Caki2 (cell line): ENCODE data around the gene CEP20. TPM values are rescaled to one million over a fixed set of nuclear protein-coding genes. Genes with fewer than 3 reads are reported as not detected.
"Not testable (repeated sequence)": the region's sequence is repeated elsewhere in the genome, so short reads cannot be mapped to it uniquely, and the experiment has no call there.

Source experiments
- DNase-seq: peaks from one replicate; pipeline ENCODE4 v3.0.0-alpha.2; 2015; ENCODE audit warnings: low read depth
- in situ Hi-C: cut with HindIII; loops from 2 replicates; pipeline ENCODE4 v1.10.0; 2016; ENCODE audit warnings: low sequenced_read_pairs, low pct_unique_long_range_greater_than_20kb, mixed read lengths
- total RNA-seq: library from RNA; depleted of rRNA; stranded (reverse); fragments of >200 nt; shearing (Covaris generic); gene quantifications from 2 replicates; pipeline ENCODE4 v1.2.3, GENCODE V29; 2014; ENCODE audit warnings: low replicate concordance

The CEP20 gene
- total RNA-seq, 1 experiment from 2014 or later, result 130 TPM

DNA sequence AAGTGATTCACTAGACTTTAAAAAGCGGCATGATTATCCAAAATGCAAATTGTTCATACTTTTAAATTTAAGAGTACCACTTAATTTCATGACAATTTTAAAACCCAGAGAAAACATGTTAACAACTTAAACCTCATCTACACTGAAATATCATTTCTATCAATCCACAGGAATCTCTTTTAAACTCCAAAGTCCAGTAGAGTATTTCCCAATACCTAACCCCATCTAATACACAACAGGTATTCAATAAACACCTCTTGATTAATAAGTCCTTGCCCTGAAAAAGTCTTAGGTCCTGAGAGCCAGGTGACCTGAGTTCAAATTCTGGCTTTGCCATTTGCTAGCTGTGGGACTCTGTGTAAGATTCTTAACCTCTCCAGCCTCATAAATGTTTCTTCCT, 14.7 kb downstream of the CEP20 start:
- in situ Hi-C loops, result no loop called here
- no peak for DNase-seq

DNA sequence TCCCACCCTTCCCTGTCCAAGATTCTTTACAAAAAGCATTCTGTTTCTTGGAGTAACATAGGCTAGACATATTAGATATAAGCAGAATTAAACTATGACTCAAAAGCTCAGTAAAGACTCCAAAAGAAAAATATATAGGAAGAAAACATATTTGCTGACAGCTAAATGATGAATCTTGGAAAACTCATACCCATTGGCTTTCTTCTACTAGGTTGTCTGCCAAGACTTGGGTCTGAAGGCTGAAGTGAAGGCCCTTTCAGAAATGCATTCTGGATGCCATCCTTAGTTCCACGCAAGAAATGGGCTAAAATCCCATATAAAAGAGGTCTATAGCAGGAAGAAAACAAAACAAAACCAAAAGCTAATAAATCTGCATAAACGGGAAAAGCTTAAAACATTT, 15.1 kb downstream of the CEP20 start:
- DNase-seq, result no peak
- in situ Hi-C loops, result no loop called here

DNA sequence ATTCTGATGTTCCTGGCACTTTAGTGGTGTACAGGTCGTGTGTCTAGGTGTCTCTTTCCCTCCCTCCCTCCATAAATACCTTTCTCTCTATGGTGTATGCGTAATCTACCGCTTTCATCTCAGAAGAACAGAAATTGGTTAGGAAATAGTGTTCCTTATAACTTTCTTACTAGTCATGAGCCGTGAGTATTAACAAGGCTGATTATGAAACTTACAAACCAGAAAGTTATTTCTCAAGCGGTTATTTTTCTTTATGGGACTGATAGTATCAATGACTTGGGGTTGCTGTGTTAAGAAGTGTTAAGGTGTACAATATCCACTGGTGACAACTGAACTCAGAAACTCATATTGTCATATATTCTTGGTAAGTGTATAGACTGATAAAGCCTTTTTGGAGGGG, 18.4 kb downstream of the CEP20 start:
- in situ Hi-C loops, result no loop called here
- DNase-seq, result no peak

DNA sequence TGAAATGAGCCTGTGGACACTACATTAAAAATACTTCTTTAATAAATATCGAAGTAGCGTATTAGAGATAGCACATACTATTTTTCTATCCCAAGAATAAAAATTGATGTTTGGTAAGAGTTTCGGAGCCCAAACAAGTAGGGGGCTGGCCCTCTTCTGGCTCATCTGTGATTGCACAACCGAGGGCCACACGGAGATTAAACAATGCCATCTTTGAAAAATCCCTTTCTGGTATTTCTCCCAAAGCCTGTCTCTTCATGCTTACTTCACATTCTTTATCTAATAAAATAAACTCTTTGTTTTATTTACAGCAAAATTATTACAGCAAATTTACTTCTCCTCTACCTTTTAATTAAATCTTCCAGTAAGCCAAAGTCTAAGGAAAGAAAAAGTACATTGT, 22.0 kb downstream of the CEP20 start:
- in situ Hi-C loops, result loop anchor here (5.0 kb wide), 1 partner anchor 256 kb away; no protein-coding TSS in a partner anchor
- no peak for DNase-seq

DNA sequence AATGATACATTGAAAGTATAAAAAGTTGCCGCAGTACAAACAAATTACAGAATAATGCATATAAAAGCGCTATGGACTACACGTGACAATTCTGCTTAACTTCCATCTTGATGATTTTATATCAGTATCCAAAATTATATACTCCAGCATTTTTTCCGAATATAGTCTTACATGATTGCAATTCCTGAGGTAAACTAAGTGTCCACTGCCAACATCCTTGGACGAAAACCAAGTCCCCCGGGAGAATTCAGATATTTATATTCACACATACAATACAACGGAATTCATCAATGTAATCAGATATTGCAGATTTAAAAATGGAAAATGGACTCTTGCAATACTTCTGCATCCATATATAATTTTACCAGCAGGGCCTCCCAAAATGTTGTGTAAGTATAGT, 22.7 kb downstream of the CEP20 start:
- DNase-seq, result no peak
- in situ Hi-C loops, result loop anchor here (5.0 kb wide), 1 partner anchor 257 kb away; no protein-coding TSS in a partner anchor

DNA sequence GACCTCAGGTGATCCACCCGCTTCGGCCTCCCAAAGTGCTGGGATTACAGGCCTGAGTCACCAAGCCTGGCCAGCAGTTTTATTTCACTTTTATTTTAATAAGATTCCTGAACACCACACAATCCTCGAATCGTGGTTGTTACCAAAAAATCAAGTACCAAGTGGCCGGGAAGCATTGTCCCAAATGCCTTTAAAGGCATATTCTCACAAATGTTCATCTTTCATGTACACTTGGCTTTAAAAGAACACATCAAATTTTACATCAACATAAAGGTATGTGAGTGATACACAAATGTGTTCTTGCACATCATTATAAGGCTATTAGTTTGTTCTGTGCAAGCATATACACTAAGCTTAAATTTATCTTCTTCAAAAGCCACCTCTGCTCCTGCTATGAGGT, 23.5 kb downstream of the CEP20 start:
- no peak for DNase-seq
- in situ Hi-C loops, result loop anchor here (5.0 kb wide), 1 partner anchor 257 kb away; no protein-coding TSS in a partner anchor

DNA sequence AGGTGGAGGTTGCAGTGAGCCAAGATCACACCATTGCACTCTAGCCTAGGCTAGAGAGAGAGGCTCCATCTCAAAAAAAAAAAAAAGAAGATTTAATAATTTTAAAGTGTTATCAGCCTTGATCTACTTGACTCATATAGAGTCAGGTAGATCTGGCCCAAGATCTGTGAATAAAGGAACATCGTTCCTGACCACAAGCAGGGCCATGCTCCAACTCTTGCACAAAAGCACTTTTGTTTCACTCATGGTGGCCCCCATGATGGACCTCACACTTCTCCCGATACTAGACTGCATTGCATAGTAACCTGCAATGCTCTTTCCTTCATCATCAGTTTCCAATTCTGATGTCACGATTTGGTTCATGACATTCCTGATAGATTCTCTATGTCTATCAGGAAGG, 26.4 kb downstream of the CEP20 start:
- DNase-seq, result no peak
- in situ Hi-C loops, result no loop called here

DNA sequence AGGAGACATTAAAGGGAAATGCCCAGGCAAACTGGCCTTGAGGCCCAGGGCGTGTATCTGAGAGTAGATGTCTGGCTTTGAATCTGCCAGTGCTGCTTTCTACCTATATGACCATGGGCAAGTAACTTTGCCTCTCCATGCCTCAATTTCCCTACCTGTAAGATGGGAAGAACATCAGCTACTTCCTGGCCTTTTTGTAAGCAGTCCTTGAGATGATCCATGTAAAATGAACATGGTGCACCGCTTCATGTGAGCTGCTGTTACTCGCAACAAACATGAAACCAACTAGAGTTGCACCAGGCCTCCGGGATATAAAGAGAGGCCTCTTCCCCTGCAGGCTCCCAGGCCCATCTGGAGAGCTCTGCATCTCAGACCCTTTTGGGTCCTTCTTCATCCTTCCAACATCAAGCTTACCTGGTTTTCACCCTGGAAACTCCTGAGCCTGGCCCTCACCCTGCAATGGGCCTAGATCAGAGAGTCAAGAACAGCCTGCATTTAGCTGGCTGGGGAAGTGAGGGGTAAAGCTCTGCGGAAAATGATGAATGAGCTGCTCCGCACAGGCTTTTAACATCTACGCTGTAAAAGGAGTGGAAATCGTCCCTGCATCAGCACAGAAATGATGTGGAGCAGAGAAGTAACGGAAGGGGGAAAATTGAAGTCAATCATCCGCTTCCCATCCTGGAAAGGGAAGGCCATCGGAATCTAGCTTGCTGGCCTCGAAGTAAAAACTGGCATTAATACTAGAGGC, 29.3 kb downstream of the CEP20 start:
- DNase-seq, result no peak
- in situ Hi-C loops, result no loop called here

DNA sequence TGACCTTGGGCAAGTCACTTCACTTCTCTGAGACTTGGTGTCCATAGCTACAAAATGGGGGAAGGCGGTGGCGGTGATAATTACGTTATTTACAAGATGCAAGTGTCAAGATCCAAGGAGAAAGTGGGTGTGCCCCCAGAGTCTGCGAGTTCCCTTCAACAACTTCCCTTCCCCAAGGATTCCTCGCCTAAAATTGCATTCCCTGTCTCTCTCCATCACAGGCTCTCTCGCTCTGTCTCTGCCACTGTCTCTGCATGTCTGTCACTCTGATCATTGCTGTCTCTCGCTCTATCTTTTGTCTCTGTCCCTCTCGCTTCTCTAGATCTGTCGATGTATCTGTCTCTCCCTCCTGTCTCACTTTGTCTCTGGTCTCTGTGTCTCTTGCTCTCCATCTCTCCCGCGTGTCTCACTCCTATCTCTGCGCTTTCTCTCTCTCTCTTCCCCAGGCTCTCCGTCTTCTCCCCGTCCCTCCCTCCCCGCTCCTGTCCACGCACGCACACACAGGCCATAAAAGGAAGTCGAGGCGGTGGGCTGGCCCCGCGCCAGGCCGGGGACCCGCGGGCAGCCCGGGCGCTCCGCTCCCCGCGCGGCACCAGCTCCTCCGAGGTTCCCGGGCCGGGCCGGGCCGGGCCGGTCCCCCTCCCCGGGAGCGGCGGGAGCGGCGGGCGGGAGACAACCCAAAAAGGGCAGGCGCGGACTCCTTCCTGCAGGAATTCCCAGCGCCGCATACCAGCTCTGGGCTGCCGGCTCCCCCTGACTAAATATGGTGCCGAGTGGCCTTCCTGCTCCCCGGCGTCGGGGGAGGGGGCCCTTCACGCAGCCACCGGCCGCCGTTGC, 30.5 kb downstream of the CEP20 start:
- DNase-seq, result no peak
- in situ Hi-C loops, result no loop called here

DNA sequence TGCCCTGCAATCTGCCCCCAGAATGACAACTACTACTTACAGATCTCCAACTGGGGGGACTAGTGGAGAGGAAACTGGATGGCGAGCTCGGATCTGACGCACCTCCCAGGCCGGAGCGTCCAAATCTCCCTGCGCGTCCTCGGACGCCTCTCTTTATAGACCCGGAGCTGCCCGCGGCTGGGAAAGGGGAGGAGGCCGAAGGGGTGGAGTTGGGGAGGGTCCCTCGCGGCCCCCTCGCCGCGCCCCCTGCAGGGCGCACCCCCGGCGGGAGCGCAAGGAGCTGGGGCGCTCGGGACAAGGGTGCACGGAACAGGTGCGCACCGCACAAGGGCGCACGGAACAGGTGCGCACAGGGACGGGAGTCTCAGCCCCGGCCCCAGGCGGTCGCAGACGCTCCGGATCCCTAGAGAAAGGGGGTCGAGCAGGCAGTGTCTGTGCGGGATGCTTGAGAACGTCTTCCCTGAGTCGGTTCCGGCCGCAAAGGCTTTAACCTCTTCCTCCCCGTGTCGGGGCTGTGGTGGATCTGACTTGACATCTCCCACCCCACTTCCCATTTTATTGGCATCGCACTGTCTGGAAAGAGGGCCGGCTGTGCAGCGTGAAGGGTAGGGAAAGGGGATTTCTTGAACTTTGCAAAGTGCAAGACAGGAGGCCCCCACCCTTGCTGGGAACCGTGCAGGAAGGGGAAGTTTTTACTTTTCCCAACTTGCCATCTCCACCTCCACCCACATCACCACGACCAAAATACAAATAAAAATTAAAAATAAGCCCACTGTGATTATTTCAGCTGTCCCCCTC, 31.3 kb downstream of the CEP20 start, which contains the start of gene MYH11:
MYH11 (minus strand) TSS at position 128 of the 798 bp plus-strand sequence. CDS start 18,776 bp downstream, outside the sequence.
- DNase-seq, result no peak
- in situ Hi-C loops, result no loop called here

DNA sequence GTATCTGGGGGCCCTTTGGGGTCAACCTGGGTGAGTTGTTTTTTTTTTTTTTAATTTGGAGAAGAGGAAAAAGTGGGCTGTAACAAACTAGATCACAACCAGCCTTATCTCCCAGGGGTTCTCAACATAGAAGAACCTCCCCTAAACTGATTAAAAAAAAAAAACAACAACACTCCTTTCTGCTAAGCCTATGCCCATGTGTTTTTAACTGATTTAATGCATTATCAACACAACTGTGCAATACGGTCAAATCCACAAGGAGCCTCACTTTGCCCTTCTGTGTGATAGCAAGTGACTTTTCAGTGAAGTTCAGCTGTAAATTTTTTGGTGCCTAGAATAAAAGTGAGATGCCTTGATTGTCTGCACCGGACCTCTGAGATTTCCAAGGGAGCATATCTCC, 32.2 kb downstream of the CEP20 start:
- in situ Hi-C loops, result no loop called here
- no peak for DNase-seq

DNA sequence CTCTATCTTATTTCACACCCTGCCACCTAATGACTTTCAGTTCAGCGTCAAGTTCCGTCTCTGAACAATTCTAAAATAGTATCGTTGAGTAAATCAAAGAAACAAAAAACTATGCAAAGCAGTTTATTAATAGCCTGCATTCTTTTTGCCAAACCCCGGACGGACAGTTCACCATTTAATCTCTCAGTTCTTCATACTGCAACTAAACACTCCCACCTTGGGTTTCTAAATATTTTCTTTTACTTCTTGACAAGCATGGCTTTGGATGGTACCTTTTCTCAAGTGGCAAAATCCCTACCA, 32.7 kb downstream of the CEP20 start:
- no peak for DNase-seq
- in situ Hi-C loops, result no loop called here

DNA sequence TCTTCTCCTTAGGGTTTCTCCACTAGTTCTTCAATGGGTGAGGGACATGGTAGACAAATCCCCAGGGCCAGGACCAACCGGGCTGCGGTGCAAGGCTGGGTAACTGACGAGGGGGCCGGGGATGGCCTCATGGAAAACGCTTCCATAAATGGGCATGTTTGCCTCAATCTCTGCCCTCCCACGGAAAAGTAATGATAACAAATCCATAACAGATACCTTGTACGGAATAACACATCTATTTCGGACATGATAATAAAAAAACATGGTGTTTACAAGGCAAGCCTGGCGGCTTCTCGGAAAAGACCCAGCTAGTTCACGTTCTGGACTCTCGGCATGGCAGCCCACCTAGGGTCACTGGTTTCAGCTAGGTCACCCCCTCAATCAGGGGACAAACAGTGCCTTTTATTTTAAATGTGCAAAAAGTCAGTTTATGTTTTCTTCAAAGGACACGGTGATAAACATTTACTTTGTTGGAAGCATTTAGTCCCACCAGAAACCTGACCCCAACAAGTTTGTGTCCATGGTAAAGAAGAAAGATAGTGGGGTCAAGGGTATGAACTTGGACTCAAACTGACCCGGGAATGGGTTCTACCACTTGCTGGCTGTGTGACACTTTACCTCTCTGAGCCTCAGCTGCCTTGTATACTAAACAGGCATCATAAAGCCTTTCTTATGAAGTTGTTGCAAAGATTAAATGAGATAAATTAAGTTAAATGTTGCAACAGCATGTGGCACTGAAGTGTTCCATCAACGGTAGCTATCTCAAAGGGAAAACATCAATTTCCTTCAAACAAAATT, 33.3 kb downstream of the CEP20 start:
- DNase-seq, result no peak

DNA sequence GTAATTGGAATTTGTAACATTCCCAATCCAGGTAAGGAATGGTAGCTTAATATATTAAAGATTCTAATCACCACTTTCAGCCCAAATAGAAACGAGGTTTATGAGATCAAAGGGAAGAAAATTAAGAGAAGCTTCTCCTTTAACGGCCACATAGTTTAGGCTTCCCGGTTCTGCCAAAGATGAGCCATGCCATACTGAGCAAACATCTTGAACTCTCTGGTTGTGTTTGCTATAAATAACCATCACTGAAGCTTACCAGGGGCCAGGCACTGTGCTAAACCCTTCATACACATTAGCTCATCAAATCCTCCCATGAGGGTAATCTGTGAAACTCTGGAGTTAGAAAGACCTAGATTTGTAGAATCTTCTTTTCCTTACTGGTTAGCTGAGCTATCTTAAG, 34.3 kb downstream of the CEP20 start:
- no peak for DNase-seq
- in situ Hi-C loops, result no loop called here

More for the DNA sequence above, 33.3 kb downstream of the CEP20 start:
- in situ Hi-C loops, result no loop called here

DNA sequence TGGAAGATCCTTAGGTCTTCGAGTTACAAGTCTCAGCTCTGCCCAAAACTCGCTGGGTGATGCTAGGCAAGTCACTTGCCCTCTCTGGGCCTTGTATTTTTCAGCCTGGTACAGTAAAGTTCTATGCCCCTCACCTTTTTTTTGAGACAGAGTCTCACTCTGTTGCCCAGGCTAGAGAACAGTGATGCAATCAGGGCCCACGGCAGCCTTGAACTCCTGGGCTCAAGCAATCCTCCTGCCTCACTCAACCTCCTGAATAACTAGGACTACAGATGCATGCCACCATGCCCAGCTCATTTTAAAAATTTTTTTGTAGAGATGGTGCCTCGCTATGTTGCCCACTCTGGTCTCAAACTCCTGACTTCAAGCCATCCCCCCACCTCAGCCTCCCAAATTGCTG, 35.4 kb downstream of the CEP20 start:
- DNase-seq, result no peak
- in situ Hi-C loops, result no loop called here

DNA sequence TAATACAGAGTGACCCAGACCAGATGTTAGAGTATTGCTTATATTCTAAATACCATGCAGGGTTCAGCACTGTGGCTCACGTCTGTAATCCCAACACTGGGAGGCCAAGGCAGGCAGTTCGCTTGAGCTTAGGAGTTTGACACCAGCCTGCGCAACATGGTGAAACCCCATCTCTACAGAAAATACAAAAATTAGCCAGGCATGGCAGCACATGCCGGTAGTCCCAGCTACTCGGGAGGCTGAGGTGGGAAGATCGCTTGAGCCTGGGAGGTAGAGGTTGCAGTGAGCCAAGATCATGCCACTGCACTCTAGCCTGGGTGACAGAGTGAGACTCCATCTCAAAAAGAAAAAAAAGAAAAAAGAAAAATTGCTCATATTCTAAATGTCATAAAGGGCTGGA, 37.8 kb downstream of the CEP20 start:
- DNase-seq, in situ Hi-C loops: not testable (repeated sequence)

DNA sequence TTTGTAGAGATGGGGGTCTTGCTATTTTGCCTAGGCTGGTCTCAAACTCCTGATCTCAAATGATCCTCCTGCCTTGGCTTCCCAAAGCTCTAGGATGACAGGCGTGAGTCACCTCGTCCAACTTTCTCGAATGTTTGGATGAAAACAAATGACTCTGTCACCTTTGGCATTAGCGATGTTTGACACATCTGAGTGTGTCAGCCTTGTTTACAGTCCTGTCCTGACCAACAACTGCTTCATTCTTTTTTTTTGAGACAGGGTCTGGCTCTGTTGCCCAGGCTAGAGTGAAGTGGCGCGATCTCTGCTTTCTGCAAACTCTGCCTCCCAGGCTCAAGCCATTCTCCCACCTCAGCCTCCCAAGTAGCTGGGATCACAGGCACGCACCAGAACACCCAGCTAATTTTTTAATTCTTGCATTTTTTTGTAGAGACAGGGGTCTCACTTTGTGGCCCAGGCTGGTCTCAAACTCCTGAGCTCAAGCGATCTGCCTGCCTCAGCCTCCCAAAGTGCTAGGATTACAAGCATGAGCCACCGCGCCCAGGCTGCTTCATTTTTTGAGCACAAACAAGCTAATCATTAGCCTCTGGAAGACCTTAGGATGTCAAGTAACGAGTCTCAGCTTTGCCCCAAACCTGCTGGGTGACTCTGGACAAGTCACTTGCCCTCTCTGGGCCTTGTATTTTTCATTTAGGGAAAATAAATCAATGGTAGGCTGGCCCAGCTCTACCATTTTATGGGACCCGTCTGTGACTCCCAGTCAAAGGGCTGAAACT, 39.0 kb downstream of the CEP20 start:
- in situ Hi-C loops, result no loop called here
- DNase-seq, result no peak
